Nephron (organoid): ENCODE results near the gene KRTAP12-3.

Source experiments
- H3K27ac Mint-ChIP-seq, 3 experiments: 2 replicates each; pipeline ENCODE4 v1.8.0; 2020; ENCODE audit warnings: mixed read lengths in 3 of 3, mild to moderate bottlenecking in 2 of 3, moderate library complexity in 1 of 3
- H3K27me3 Mint-ChIP-seq: 2 replicates; pipeline ENCODE4 v1.8.0; 2021; ENCODE audit warnings: low read depth, mild to moderate bottlenecking, moderate library complexity, mixed read lengths
- H3K36me3 Mint-ChIP-seq: 2 replicates; pipeline ENCODE4 v1.8.0; 2020; ENCODE audit warnings: low read depth, mixed read lengths
- H3K4me1 Mint-ChIP-seq: 2 replicates; pipeline ENCODE4 v1.8.0; 2020; ENCODE audit warnings: mixed read lengths
- H3K4me3 Mint-ChIP-seq, 3 experiments: 2 replicates each; pipeline ENCODE4 v1.8.0; 2020; ENCODE audit warnings: mild to moderate bottlenecking in 3 of 3, mixed read lengths in 3 of 3, moderate library complexity in 2 of 3
- H3K9me3 Mint-ChIP-seq: 2 replicates; pipeline ENCODE4 v1.8.0; 2020; ENCODE audit warnings: mixed read lengths
- CTCF ChIP-seq, 3 experiments: fragments of 200-600 bp; sonication (generic); IDR thresholded peaks; one replicate each; pipeline ENCODE4 v1.5.0; 2021; ENCODE audit warnings: antibody characterized with exemption in 3 of 3; ENCODE audit not compliant: unreplicated experiment in 3 of 3

The KRTAP12-3 gene

DNA sequence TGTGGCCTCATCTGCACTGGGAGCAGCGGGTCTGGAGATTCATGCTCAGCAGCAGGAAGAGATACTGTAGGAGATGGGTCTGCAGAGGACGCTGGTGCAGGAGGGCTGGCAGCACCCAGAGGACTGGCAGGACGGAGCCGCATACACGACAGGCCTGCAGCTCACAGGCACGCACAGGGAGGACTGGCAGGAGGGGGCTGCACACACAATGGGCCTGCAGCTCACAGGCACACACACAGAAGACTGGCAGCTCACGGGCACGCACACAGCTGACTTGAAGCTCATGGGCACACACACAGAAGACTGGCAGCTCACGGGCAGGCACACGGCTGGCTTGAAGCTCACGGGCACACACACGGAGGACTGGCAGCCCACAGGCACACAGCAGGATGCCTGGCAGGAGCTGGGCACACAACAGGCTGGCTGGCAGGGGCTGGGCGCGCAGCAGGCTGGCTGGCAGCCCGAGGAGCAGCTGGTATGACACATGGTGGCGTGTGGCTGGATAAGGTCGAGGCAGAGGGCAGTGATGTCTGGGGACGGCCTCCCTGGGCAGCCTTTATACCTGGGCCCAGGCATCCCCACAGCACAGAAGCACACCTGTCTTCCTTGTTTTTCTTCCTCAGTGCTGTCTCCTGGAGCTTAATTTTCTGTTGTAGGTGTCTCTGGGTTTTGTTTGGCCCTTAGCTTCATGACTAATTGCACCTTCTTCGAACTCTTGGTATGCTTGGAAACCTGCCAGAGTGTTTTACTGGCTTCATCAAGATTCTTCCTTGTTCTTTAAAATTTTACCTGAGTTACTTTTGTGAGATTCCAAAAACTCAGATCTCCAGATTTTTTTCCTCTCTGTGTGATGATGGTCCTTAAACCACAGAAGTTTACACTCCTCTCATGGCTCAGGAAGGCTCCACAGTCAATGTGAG lies 8.9 kb downstream of the KRTAP12-3 start, which contains the start of gene KRTAP12-2:
TSS of gene KRTAP12-2 (minus strand) at position 527 of the 920 bp plus-strand sequence. CDS start at position 486, 41 bp downstream.
- no peak within 1 kb of the TSS for H3K4me3 Mint-ChIP-seq
- H3K4me1 Mint-ChIP-seq, result no peaks in the 10 kb centered on the region
- peaks cover 47% of the 10 kb centered on the region for H3K9me3 Mint-ChIP-seq
- H3K36me3 Mint-ChIP-seq, result peaks cover 5% of the 10 kb centered on the region
- H3K27me3 Mint-ChIP-seq, result peaks cover 12% of the 10 kb centered on the region
- no peak within 1 kb of the TSS for H3K27ac Mint-ChIP-seq
- no peak for TF ChIP-seq CTCF (IDR thresholded peaks at IDR 0.05; ENCODE audit: unreplicated experiment in 3 of 3)

GRCh38 chr21:44667612-44668011 lies 9.9 kb downstream of the KRTAP12-3 start:
- Mint-ChIP-seq H3K27ac (no peak overlapping the region), H3K4me1 (no peaks in the 10 kb centered on the region), H3K4me3 (no peak overlapping the region), H3K9me3 (peaks cover 47% of the 10 kb centered on the region), H3K27me3 (peaks cover 13% of the 10 kb centered on the region), H3K36me3 (peaks cover 5% of the 10 kb centered on the region)
- no peak for TF ChIP-seq CTCF (IDR thresholded peaks at IDR 0.05; ENCODE audit: unreplicated experiment in 3 of 3)

DNA sequence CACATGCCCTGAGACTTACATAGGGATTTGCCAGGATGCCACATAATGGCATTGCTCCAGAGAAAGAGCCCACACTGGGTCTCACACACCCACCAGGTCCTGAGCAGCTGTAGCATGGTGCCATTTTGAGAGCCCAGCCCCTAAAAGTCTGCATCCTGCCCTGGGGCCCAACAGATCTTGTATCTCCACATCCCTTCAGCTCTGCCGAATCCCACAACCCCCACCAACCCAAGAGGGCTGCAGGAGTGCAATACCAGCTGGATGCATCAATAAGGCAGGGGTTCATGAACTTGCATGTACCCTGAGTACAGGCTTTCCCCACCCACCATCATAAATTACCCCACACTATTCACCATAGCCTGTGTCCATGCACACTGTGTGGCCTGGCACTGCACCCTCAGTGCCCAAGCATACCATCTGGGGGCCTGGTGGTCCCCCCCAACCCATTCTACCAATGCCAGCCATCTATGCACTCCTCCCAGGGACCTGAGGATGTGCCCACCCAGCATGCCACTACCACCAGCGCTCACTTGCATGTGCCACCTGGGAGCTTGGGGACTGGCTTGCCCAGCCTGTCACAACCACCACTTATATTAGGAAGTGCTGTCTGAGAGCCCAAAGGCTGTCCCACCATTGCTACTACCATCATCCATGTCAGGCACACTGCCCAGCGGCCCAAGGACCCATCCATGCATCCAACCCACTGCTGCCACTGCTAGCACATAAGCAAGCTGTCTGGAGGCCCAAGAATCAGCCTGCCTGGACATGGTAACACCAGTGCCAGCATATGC lies 13.1 kb downstream of the KRTAP12-3 start:
- H3K9me3 Mint-ChIP-seq, result peaks cover 65% of the 10 kb centered on the region
- TF ChIP-seq CTCF (IDR thresholded peaks at IDR 0.05; ENCODE audit: unreplicated experiment in 3 of 3), result no peak
- H3K36me3 Mint-ChIP-seq, result peaks cover 10% of the 10 kb centered on the region
- H3K4me1 Mint-ChIP-seq, result no peaks in the 10 kb centered on the region
- no peak overlapping the region for H3K4me3 Mint-ChIP-seq
- peaks cover 17% of the 10 kb centered on the region for H3K27me3 Mint-ChIP-seq
- H3K27ac Mint-ChIP-seq, result no peak overlapping the region

GRCh38 chr21:44671911-44672310 lies 14.2 kb downstream of the KRTAP12-3 start:
- no peak overlapping the region for H3K27ac Mint-ChIP-seq
- peaks cover 17% of the 10 kb centered on the region for H3K27me3 Mint-ChIP-seq
- no peak for TF ChIP-seq CTCF (IDR thresholded peaks at IDR 0.05; ENCODE audit: unreplicated experiment in 3 of 3)
- H3K4me1 Mint-ChIP-seq, result no peaks in the 10 kb centered on the region
- peaks cover 67% of the 10 kb centered on the region for H3K9me3 Mint-ChIP-seq
- peaks cover 10% of the 10 kb centered on the region for H3K36me3 Mint-ChIP-seq
- no peak overlapping the region for H3K4me3 Mint-ChIP-seq

- Mint-ChIP-seq H3K36me3 (peaks cover 2% of the 10 kb centered on the region), H3K4me3 (no peak overlapping the region), H3K27ac (no peak overlapping the region), H3K9me3 (peaks cover 20% of the 10 kb centered on the region), H3K4me1 (no peaks in the 10 kb centered on the region), H3K27me3 (peaks cover 37% of the 10 kb centered on the region)
- TF ChIP-seq CTCF (IDR thresholded peaks at IDR 0.05; ENCODE audit: unreplicated experiment in 3 of 3), result no peak
Measured at GRCh38 chr21:44677881-44678280, 20.1 kb downstream of the KRTAP12-3 start.
